ENCODE measurements around the gene AKR1C8.

Gene AKR1C8

DNA sequence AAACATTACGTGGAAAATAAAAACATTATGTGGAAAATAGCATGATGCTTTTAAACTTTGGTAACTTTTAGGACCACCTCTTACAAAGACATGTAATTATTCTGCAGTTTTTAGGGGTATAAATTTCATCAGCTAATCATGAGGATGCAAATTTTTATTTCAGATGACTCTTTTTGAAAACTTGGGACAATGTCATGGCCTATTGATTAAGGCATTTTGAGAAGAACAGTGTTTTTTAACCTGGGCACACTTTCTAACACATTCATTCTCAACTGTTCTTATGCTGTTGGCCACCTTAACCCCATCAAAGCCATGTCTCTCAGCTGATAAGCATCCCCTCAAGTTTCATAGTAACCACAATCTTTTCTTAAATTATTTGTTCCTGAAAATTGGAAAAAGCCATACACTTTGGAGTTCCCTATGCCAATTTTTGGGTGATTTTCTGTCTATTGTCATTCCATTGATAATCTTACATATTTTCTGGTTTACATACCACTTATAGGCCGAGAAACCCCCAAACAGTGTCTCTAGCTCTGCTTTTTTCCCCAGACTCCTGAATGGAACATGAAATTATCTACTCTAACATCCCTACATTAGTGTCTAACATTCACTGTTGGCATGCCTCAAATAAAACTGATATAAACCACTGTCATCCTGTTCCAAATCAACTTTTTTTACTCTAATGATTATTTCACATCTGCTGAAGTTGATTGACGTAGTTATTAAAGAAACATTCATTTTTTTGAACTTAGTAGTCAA lies 76.1 kb downstream of the AKR1C8 start:
- no peak for DNase-seq (ENCODE audit: low read depth in 2 of 2)

DNA sequence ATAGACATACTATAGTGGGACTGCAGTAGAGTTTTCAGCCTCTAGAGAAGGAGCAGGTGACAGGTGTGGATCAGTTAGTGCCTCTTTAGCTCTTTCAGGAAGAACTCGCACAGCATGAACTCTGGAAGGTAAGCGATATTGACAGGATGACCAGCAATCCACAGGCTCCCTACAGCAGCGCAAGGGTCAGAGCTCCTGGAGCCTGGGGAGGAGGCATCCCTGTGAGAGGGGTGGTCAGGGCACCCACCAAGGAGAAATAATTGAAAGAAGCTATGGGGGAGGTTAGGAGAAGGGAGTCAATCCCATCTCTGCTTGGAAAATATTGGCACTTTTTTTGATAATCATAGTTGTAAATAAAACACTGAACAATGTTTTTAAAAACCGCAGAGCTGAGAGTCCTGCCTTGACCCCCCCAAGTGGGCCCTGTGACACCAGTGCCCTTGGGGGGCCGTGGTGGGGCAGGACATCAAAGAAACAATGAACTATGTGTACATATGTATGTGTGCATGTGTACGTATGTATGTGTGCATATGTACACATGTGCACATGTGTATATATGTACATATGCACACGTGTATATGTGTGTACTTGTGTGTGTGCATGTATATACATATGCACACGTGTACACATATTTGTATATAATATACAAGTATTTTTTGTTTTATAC lies 77.0 kb downstream of the AKR1C8 start:
- no peak for DNase-seq (ENCODE audit: low read depth in 2 of 2)

DNA sequence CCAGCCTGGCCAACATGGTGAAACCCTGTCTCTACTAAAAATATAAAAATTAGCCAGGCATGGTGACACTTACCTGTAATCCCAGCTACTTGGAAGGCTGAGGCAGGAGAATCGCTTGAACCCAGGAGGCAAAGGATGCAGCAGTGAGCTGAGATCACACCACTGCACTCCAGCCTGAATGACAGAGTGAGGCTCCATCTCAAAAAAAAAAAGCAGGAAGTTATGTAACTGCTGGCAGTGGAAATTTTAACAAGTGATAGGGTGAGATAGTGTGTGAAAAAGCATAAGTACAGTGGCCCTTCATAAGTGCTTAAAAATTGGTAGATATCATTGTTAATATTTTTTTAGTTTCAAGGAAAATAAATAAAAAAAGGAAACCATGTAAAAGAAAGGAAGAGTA lies 78.4 kb downstream of the AKR1C8 start:
- DNase-seq (ENCODE audit: low read depth in 2 of 2), result no peak

DNA sequence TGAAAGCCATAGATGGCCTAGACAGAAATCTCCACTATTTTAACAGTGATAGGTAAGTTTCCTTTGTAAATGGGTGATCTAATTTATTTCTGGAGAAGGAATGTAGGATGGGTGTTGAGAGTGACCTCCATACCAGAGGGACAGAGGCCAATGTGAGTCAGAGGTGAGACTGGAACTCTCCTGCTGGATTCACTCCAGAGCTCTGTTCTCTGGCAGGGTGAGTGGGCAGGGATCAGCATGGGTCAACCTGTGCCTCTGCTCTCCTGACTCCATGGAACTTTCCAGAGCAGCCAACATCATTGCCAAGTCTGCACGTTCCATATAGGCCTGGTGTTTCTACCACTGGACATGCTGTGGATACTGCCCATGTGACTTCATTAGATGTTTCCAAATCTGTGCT lies 79.3 kb downstream of the AKR1C8 start:
- no peak for DNase-seq (ENCODE audit: low read depth in 2 of 2)

Measured in stimulated activated CD8-positive, alpha-beta memory T cell treated with anti-CD3 and anti-CD28 coated beads, Interleukin-7, amount 100 ng/mL, for 4 hours (primary cell).